SU-DHL-6 (cell line): ENCODE results near the gene BAHD1.

Experiments used
- H2AFZ ChIP-seq: fragments of 200-600 bp; sonication (generic); 2 replicates; pipeline ENCODE4 v1.6.1; 2014; ENCODE audit warnings: low read depth, mild to moderate bottlenecking, moderate library complexity, mixed read lengths, antibody characterized with exemption, low read length; ENCODE audit not compliant: severe bottlenecking
- H3F3A ChIP-seq: fragments of 200-600 bp; shearing (Covaris generic); 2 replicates; pipeline ENCODE4 v1.6.0; 2016; ENCODE audit warnings: antibody characterized with exemption, mild to moderate bottlenecking; ENCODE audit not compliant: insufficient read depth
- H3K27ac ChIP-seq: fragments of 200-600 bp; sonication (generic); 2 replicates; pipeline ENCODE4 v1.5.1; 2016; ENCODE audit warnings: low read depth, mild to moderate bottlenecking, low read length, moderate library complexity, mixed read lengths
- H3K27me3 ChIP-seq: fragments of 200-600 bp; sonication (generic), shearing (Covaris generic); 2 replicates; pipeline ENCODE4 v1.6.0; 2014; ENCODE audit warnings: mild to moderate bottlenecking, low read length
- H3K36me3 ChIP-seq: fragments of 200-600 bp; sonication (generic); 2 replicates; pipeline ENCODE4 v1.6.1; 2014; ENCODE audit warnings: mild to moderate bottlenecking, low read length, mixed read lengths
- H3K4me2 ChIP-seq: fragments of 300-600, 200-600 bp; shearing (Covaris generic), sonication (generic); 2 replicates; pipeline ENCODE4 v1.6.0; 2014; ENCODE audit warnings: low read length, low read depth, mild to moderate bottlenecking; ENCODE audit not compliant: poor library complexity, severe bottlenecking
- H3K4me3 ChIP-seq: fragments of 200-600 bp; sonication (generic); 2 replicates; pipeline ENCODE4 v1.5.1; 2014; ENCODE audit warnings: antibody characterized with exemption, low read length, mild to moderate bottlenecking, mixed read lengths; ENCODE audit not compliant: insufficient read depth, poor library complexity, severe bottlenecking
- H3K79me2 ChIP-seq: fragments of 200-600 bp; sonication (generic); 2 replicates; pipeline ENCODE4 v1.6.1; 2014; ENCODE audit warnings: mild to moderate bottlenecking, low read length, moderate library complexity; ENCODE audit not compliant: insufficient read depth
- H3K9ac ChIP-seq: fragments of 200-600 bp; sonication (generic); 2 replicates; pipeline ENCODE4 v1.7.0; 2014; ENCODE audit warnings: mild to moderate bottlenecking, low read length
- H3K9me2 ChIP-seq: fragments of 200-600 bp; sonication (generic); replicated peaks from 2 replicates; pipeline ENCODE4 v1.6.1; 2014; ENCODE audit warnings: low read length; ENCODE audit not compliant: insufficient read depth
- H3K9me3 ChIP-seq: fragments of 200-600 bp; sonication (generic); 2 replicates; pipeline ENCODE4 v1.6.1; 2014; ENCODE audit warnings: low read length, mixed read lengths; ENCODE audit not compliant: insufficient read depth
- H4K20me1 ChIP-seq: fragments of 200-600 bp; sonication (generic); 2 replicates; pipeline ENCODE4 v1.6.1; 2014; ENCODE audit warnings: low read depth, mild to moderate bottlenecking, antibody characterized with exemption, low read length, moderate library complexity, mixed read lengths
- CTCF ChIP-seq: fragments of 200-600 bp; sonication (generic); IDR thresholded peaks from one replicate; pipeline ENCODE4 v1.5.1; 2017; ENCODE audit warnings: antibody characterized with exemption, mild to moderate bottlenecking, low read length, moderate library complexity; ENCODE audit not compliant: insufficient read depth, poor library complexity, severe bottlenecking
- EZH2phosphoT487 ChIP-seq: fragments of 200-600 bp; sonication (generic), shearing (Covaris generic); conservative IDR thresholded peaks from 2 replicates; pipeline ENCODE4 v1.6.1; 2018; ENCODE audit warnings: mild to moderate bottlenecking, antibody characterized with exemption, low read length, moderate library complexity, mixed read lengths

Gene BAHD1

GRCh38 chr15:40467261-40467615 lies 26.5 kb downstream of the BAHD1 start:
- Histone ChIP-seq H3K9ac (no peak overlapping the region), H4K20me1 (no peaks in the 10 kb centered on the region), H3K27me3 (no peaks in the 10 kb centered on the region), H3K4me2 (no peak overlapping the region), H3K9me3 (no peaks in the 10 kb centered on the region), H3K27ac (no peak overlapping the region), H3K9me2 (no peaks in the 10 kb centered on the region), H2AFZ (no peak overlapping the region), H3F3A (peaks cover 19% of the 10 kb centered on the region), H3K79me2 (no peaks in the 10 kb centered on the region), H3K4me3 (no peak overlapping the region), H3K36me3 (no peaks in the 10 kb centered on the region)
- no peak for TF ChIP-seq CTCF
- no peak for TF ChIP-seq EZH2phosphoT487

GRCh38 chr15:40468898-40469331 lies 28.2 kb downstream of the BAHD1 start:
- no peak overlapping the region for H2AFZ ChIP-seq
- no peak overlapping the region for H3K9ac ChIP-seq
- H3K9me3 ChIP-seq, result no peaks in the 10 kb centered on the region
- H3K4me3 ChIP-seq, result no peak overlapping the region
- no peaks in the 10 kb centered on the region for H3K27me3 ChIP-seq
- no peak for TF ChIP-seq CTCF
- TF ChIP-seq EZH2phosphoT487, result no peak
- peaks cover 19% of the 10 kb centered on the region for H3F3A ChIP-seq
- peak overlapping the region; percentile 24 for H3K27ac ChIP-seq
- no peaks in the 10 kb centered on the region for H3K79me2 ChIP-seq
- H3K36me3 ChIP-seq, result no peaks in the 10 kb centered on the region
- H3K4me2 ChIP-seq, result no peak overlapping the region
- H3K9me2 ChIP-seq, result no peaks in the 10 kb centered on the region
- H4K20me1 ChIP-seq, result no peaks in the 10 kb centered on the region

- Histone ChIP-seq H3K36me3 (no peaks in the 10 kb centered on the region), H3K9ac (peak overlapping the region; percentile 66; the same call in 1 of the 2 replicates), H3K27me3 (no peaks in the 10 kb centered on the region), H4K20me1 (no peaks in the 10 kb centered on the region), H3F3A (peaks cover 19% of the 10 kb centered on the region), H2AFZ (no peak overlapping the region), H3K9me3 (no peaks in the 10 kb centered on the region), H3K79me2 (no peaks in the 10 kb centered on the region), H3K4me3 (no peak overlapping the region), H3K27ac (peak overlapping the region; percentile 49), H3K9me2 (no peaks in the 10 kb centered on the region), H3K4me2 (no peak overlapping the region)
- TF ChIP-seq CTCF (no peak), EZH2phosphoT487 (no peak)
These were observed 29.1 kb downstream of the BAHD1 start for GRCh38 chr15:40469776-40470390.
